H9 (cell line): ENCODE results near the gene UBLCP1. TPM values are rescaled to one million over a fixed set of nuclear protein-coding genes. Genes with fewer than 3 reads are reported as not detected.

ENCODE experiments used
- DNase-seq: peaks from one replicate; pipeline ENCODE4 v3.0.0-alpha.2; 2017
- H2AFZ ChIP-seq: one replicate; pipeline ENCODE4 v1.6.1; 2013; ENCODE audit warnings: mild to moderate bottlenecking, low read length, control low read depth, moderate library complexity
- H2AK5ac ChIP-seq: 2 replicates; pipeline ENCODE4 v1.6.1; 2013; ENCODE audit warnings: low read length, control low read depth, mixed read lengths; ENCODE audit not compliant: insufficient read length
- H2BK120ac ChIP-seq: one replicate; pipeline ENCODE4 v1.6.1; 2013; ENCODE audit warnings: low read depth, mild to moderate bottlenecking, low read length, control low read depth, inconsistent platforms; ENCODE audit not compliant: poor library complexity, severe bottlenecking
- H2BK12ac ChIP-seq: 2 replicates; pipeline ENCODE4 v1.6.1; 2013; ENCODE audit warnings: low read length, control low read depth, mixed read lengths, low read depth; ENCODE audit not compliant: insufficient read length
- H2BK15ac ChIP-seq: 2 replicates; pipeline ENCODE4 v1.6.1; 2013; ENCODE audit warnings: low read depth, low read length, control low read depth
- H2BK20ac ChIP-seq: one replicate; pipeline ENCODE4 v1.6.1; 2013; ENCODE audit warnings: low read depth, mild to moderate bottlenecking, low read length, control low read depth, inconsistent platforms; ENCODE audit not compliant: poor library complexity, severe bottlenecking
- H2BK5ac ChIP-seq: 2 replicates; pipeline ENCODE4 v1.6.1; 2013; ENCODE audit warnings: low read length, control low read depth, mixed read lengths; ENCODE audit not compliant: insufficient read length
- H3K14ac ChIP-seq: 2 replicates; pipeline ENCODE4 v1.6.1; 2013; ENCODE audit warnings: low read length, control low read depth; ENCODE audit not compliant: insufficient read depth
- H3K18ac ChIP-seq: 2 replicates; pipeline ENCODE4 v1.6.1; 2013; ENCODE audit warnings: low read depth, mild to moderate bottlenecking, mixed read lengths, low read length, control low read depth; ENCODE audit not compliant: insufficient read length
- H3K23ac ChIP-seq: 2 replicates; pipeline ENCODE4 v1.6.1; 2013; ENCODE audit warnings: low read length, control low read depth, mixed read lengths, low read depth; ENCODE audit not compliant: insufficient read length
- H3K23me2 ChIP-seq: 2 replicates; pipeline ENCODE4 v1.6.1; 2013; ENCODE audit warnings: low read depth, mild to moderate bottlenecking, mixed read lengths, low read length, control low read depth; ENCODE audit not compliant: insufficient read length, poor library complexity, severe bottlenecking
- H3K27ac ChIP-seq: 2 replicates; pipeline ENCODE4 v1.5.1; 2013; ENCODE audit warnings: low read length, control low read depth, mixed read lengths, low read depth; ENCODE audit not compliant: insufficient read length
- H3K27me3 ChIP-seq: 2 replicates; pipeline ENCODE4 v1.6.1; 2013; ENCODE audit warnings: low read length, control low read depth, inconsistent platforms; ENCODE audit not compliant: insufficient read depth
- H3K4ac ChIP-seq: 2 replicates; pipeline ENCODE4 v1.6.1; 2013; ENCODE audit warnings: low read depth, mild to moderate bottlenecking, control low read depth, inconsistent platforms, low read length, moderate library complexity
- H3K4me1 ChIP-seq: 2 replicates; pipeline ENCODE4 v1.6.1; 2013; ENCODE audit warnings: low read length, control low read depth, inconsistent platforms; ENCODE audit not compliant: insufficient read depth
- H3K4me2 ChIP-seq: 2 replicates; pipeline ENCODE4 v1.6.1; 2013; ENCODE audit warnings: low read length, control low read depth, mixed read lengths; ENCODE audit not compliant: insufficient read length, insufficient read depth
- H3K56ac ChIP-seq: 2 replicates; pipeline ENCODE4 v1.6.1; 2013; ENCODE audit warnings: low read depth, mild to moderate bottlenecking, mixed read lengths, low read length, control low read depth; ENCODE audit not compliant: insufficient read length
- H3K79me1 ChIP-seq: 2 replicates; pipeline ENCODE4 v1.6.1; 2013; ENCODE audit warnings: low read depth, mild to moderate bottlenecking, moderate library complexity, low read length, control low read depth, inconsistent platforms; ENCODE audit not compliant: insufficient read depth, poor library complexity, severe bottlenecking
- H3K79me2 ChIP-seq: 2 replicates; pipeline ENCODE4 v1.6.1; 2013; ENCODE audit warnings: low read length, control low read depth, inconsistent platforms; ENCODE audit not compliant: insufficient read depth
- H3K9ac ChIP-seq: 2 replicates; pipeline ENCODE4 v1.6.1; 2013; ENCODE audit warnings: low read length, control low read depth, mixed read lengths; ENCODE audit not compliant: insufficient read length; ENCODE audit errors: extremely low read depth
- H3K9me3 ChIP-seq: one replicate; pipeline ENCODE4 v1.6.1; 2013; ENCODE audit warnings: low read depth, low read length, inconsistent platforms; ENCODE audit not compliant: control insufficient read depth
- H3T11ph ChIP-seq: one replicate; pipeline ENCODE4 v1.6.1; 2013; ENCODE audit warnings: mild to moderate bottlenecking, low read length, control low read depth, inconsistent platforms
- H4K20me1 ChIP-seq: one replicate; pipeline ENCODE4 v1.6.1; 2013; ENCODE audit not compliant: control insufficient read depth, insufficient read length, insufficient read depth
- H4K5ac ChIP-seq: 2 replicates; pipeline ENCODE4 v1.6.1; 2013; ENCODE audit warnings: low read depth, mild to moderate bottlenecking, mixed read lengths, low read length, control low read depth; ENCODE audit not compliant: insufficient read length
- H4K8ac ChIP-seq: replicated peaks from 2 replicates; pipeline ENCODE4 v1.6.1; 2013; ENCODE audit warnings: low read length, control low read depth, mixed read lengths, low read depth; ENCODE audit not compliant: insufficient read length
- H4K91ac ChIP-seq: 2 replicates; pipeline ENCODE4 v1.6.1; 2013; ENCODE audit warnings: low read depth, mild to moderate bottlenecking, moderate library complexity, mixed read lengths, low read length, control low read depth; ENCODE audit not compliant: insufficient read length
- H3K27ac Mint-ChIP-seq, 3 experiments: 2 replicates in 2 of 3; 3 replicates in 1 of 3; pipeline ENCODE4 v1.8.0; 2020 to 2021; ENCODE audit warnings: mixed read lengths in 3 of 3, mild to moderate bottlenecking in 1 of 3, moderate library complexity in 1 of 3
- H3K27me3 Mint-ChIP-seq: 2 replicates; pipeline ENCODE4 v1.8.0; 2021; ENCODE audit warnings: low read depth, mild to moderate bottlenecking, moderate library complexity, mixed read lengths
- H3K36me3 Mint-ChIP-seq, 3 experiments: 2 replicates in 2 of 3; 3 replicates in 1 of 3; pipeline ENCODE4 v1.8.0; 2020 to 2021; ENCODE audit warnings: low read depth in 3 of 3, mixed read lengths in 3 of 3; ENCODE audit not compliant: insufficient read depth in 1 of 3
- H3K4me1 Mint-ChIP-seq, 2 experiments: 2 replicates each; pipeline ENCODE4 v1.8.0; 2020; ENCODE audit warnings: mixed read lengths in 2 of 2
- H3K4me3 Mint-ChIP-seq, 2 experiments: 2 replicates in 1 of 2; 3 replicates in 1 of 2; pipeline ENCODE4 v1.8.0; 2020 to 2021; ENCODE audit warnings: mild to moderate bottlenecking in 2 of 2, mixed read lengths in 2 of 2, moderate library complexity in 1 of 2
- H3K9me3 Mint-ChIP-seq, 2 experiments: 2 replicates in 1 of 2; 3 replicates in 1 of 2; pipeline ENCODE4 v1.8.0; 2020; ENCODE audit warnings: mild to moderate bottlenecking in 2 of 2, mixed read lengths in 2 of 2, moderate library complexity in 1 of 2
- CTCF ChIP-seq: fragments of 200-600 bp; sonication (generic); conservative IDR thresholded peaks from 3 replicates; pipeline ENCODE4 v1.8.0; 2021; ENCODE audit warnings: antibody characterized with exemption, mild to moderate bottlenecking
- WGBS: extraction: QIAGEN DNeasy Blood & Tissue Kit; methylation state at CpG from one replicate; pipeline ENCODE4 v1.1.7; 2013; ENCODE audit warnings: missing lambda C conversion rate, low lambda C conversion rate, mixed read lengths; ENCODE audit not compliant: insufficient read length; ENCODE audit errors: extremely low coverage; 5-methylcytosine and 5-hydroxymethylcytosine counted together
- total RNA-seq: library from RNA; stranded (reverse); gene quantifications from 2 replicates; pipeline ENCODE4 v1.2.1, GENCODE V29; 2021

The UBLCP1 gene
- total RNA-seq, 1 experiment from 2014 or later, result 37.9 TPM

DNA sequence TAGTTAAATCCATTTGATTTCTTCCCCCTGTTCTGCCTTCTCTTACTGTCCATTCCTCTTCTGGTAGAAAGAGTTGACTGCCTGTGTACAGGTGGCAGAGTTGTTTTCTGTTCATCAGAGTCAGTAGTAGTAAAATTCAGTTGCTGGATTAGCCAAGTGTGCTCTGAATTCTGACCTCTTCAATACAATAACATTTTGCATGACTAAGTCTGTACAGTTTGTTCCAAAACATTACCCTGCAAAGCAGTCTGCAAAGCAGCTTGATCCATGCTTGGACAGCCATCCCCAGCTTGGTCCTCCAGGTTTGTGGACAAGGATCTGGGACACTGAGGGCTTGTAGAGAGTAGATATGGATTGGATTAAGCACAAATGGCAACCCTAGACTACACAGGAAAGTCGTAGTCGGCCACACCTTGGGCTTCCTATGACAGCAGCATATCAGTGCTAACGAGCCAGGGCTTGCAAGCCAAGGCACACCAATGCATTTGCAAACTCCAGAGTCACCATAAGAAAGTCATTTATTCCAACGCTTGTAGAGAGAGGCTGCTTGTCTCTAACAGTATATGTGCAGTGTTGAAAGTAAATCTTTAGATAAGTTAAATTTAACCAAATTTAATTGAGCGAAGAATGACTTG lies 42.0 kb downstream of the UBLCP1 start:
- DNase-seq, result no peak
- no peaks in the 10 kb centered on the region for H3K4me1 ChIP-seq
- H3K23ac ChIP-seq, result no peak overlapping the region
- Mint-ChIP-seq H3K36me3 (peaks cover 3 to 19% (median 9%) of the 10 kb centered on the region in 3 experiments; a peak in 6 of 7 replicates), H3K9me3 (peaks cover 20 to 26% of the 10 kb centered on the region in 2 experiments), H3K27me3 (peaks cover 30% of the 10 kb centered on the region), H3K27ac (no peak overlapping the region), H3K4me1 (peaks cover 2 to 10% of the 10 kb centered on the region in 2 experiments; a peak in 2 of 4 replicates), H3K4me3 (no peak overlapping the region)
- H3K27me3 ChIP-seq, result no peaks in the 10 kb centered on the region; the same call in 1 of the 2 replicates
- no peaks in the 10 kb centered on the region for H4K20me1 ChIP-seq
- H3K18ac ChIP-seq, result no peak overlapping the region
- H3K14ac ChIP-seq, result no peak overlapping the region
- H2BK12ac ChIP-seq, result no peak overlapping the region
- no peak overlapping the region for H3K56ac ChIP-seq
- H3K79me1 ChIP-seq, result no peaks in the 10 kb centered on the region
- no peak overlapping the region for H4K5ac ChIP-seq
- H3K4me2 ChIP-seq, result no peak overlapping the region
- no peaks in the 10 kb centered on the region for H3K23me2 ChIP-seq
- no peak overlapping the region for H2AFZ ChIP-seq
- no peak overlapping the region for H2BK5ac ChIP-seq
- no peak overlapping the region for H2BK120ac ChIP-seq
- no peak overlapping the region for H3K9ac ChIP-seq
- no peak overlapping the region for H2AK5ac ChIP-seq
- H3K27ac ChIP-seq, result no peak overlapping the region
- H3K79me2 ChIP-seq, result no peaks in the 10 kb centered on the region
- no peak overlapping the region for H3K4ac ChIP-seq
- no peak overlapping the region for H4K91ac ChIP-seq
- TF ChIP-seq CTCF, result no peak
- H3K9me3 ChIP-seq, result peaks cover 5% of the 10 kb centered on the region
- no peak overlapping the region for H2BK20ac ChIP-seq
- no peak overlapping the region for H4K8ac ChIP-seq
- WGBS, result no CpG with 5 or more reads among the region's 5 CpGs
- no peak overlapping the region for H3T11ph ChIP-seq
- H2BK15ac ChIP-seq, result no peak overlapping the region
